Thoracic aorta (tissue), 2 donors: ENCODE data around the gene TEFM. TPM values are rescaled to one million over a fixed set of nuclear protein-coding genes. Genes with fewer than 3 reads are reported as not detected.

Experiments
- ATAC-seq: fragments of 150-250 bp; one replicate; pipeline ENCODE4 v1.8.0; 2017; ENCODE audit warnings: low read depth; ENCODE audit not compliant: insufficient number of reproducible peaks, low FRiP score
- DNase-seq: peaks from one replicate; pipeline ENCODE4 v3.0.0-alpha.2; 2020; ENCODE audit warnings: low spot score
- H3K27ac ChIP-seq, 2 donors: fragments of 200-600 bp; sonication (generic); 1 replicate in 1 of 2; 2 replicates in 1 of 2; pipeline ENCODE4 v1.5.1; 2016; ENCODE audit warnings: mild to moderate bottlenecking in 2 of 2, moderate library complexity in 2 of 2
- H3K27me3 ChIP-seq: fragments of 200-600 bp; sonication (generic); replicated peaks from 2 replicates; pipeline ENCODE4 v1.6.0; 2016; ENCODE audit warnings: mild to moderate bottlenecking; ENCODE audit not compliant: insufficient read depth
- H3K36me3 ChIP-seq: fragments of 200-600 bp; sonication (generic); one replicate; pipeline ENCODE4 v1.5.1; 2016
- H3K4me1 ChIP-seq, 2 donors: fragments of 200-600 bp; sonication (generic); 1 replicate in 1 of 2; 2 replicates in 1 of 2; pipeline versions ENCODE4 v1.5.1 to v1.6.0; 2016; ENCODE audit warnings: low read depth in 2 of 2, mild to moderate bottlenecking in 1 of 2; ENCODE audit not compliant: control insufficient read depth in 1 of 2
- H3K4me3 ChIP-seq: fragments of 200-600 bp; sonication (generic); 2 replicates; pipeline ENCODE4 v1.5.1; 2016; ENCODE audit warnings: mild to moderate bottlenecking
- H3K9me3 ChIP-seq: fragments of 200-600 bp; sonication (generic); 2 replicates; pipeline ENCODE4 v1.5.1; 2016
- CTCF ChIP-seq: fragments of 200-600 bp; sonication (generic); IDR thresholded peaks from one replicate; pipeline ENCODE4 v1.5.1; 2019; ENCODE audit warnings: antibody characterized with exemption
- total RNA-seq, 2 donors: library from RNA; depleted of rRNA; stranded (reverse); fragments of >200 nt; gene quantifications; one replicate each; pipeline versions ENCODE4 v1.1.0 to v1.2.3, GENCODE V29; 2016

The TEFM gene
- total RNA-seq, 2 donors from 2014 or later, result 9.1 to 22.8 TPM

GRCh38 chr17:30924341-30924740, 18.3 kb upstream of the TEFM start:
- Histone ChIP-seq H3K27ac (no peak overlapping the region), H3K4me3 (no peak overlapping the region), H3K27me3 (no peaks in the 10 kb centered on the region), H3K4me1 (peaks cover 10 to 17% of the 10 kb centered on the region in 2 donors), H3K36me3 (no peaks in the 10 kb centered on the region), H3K9me3 (no peaks in the 10 kb centered on the region)
- ATAC-seq (no peak), DNase-seq (no peak)
- no peak for TF ChIP-seq CTCF

- DNase-seq (no peak), ATAC-seq (no peak)
- no peaks in the 10 kb centered on the region for H3K36me3 ChIP-seq
- peak overlapping the region; percentile 74 for H3K4me3 ChIP-seq
- no peaks in the 10 kb centered on the region for H3K9me3 ChIP-seq
- no peaks in the 10 kb centered on the region for H3K27me3 ChIP-seq
- H3K27ac ChIP-seq, result no peak overlapping the region
- peaks cover 10 to 17% of the 10 kb centered on the region in 2 donors for H3K4me1 ChIP-seq
- no peak for TF ChIP-seq CTCF
Measured at GRCh38 chr17:30922235-30923030, 16.4 kb upstream of the TEFM start.

- Histone ChIP-seq H3K36me3 (no peaks in the 10 kb centered on the region), H3K9me3 (no peaks in the 10 kb centered on the region), H3K27me3 (no peaks in the 10 kb centered on the region), H3K4me3 (peak within 1 kb of the TSS; percentile 74), H3K4me1 (peaks cover 10 to 17% of the 10 kb centered on the region in 2 donors), H3K27ac (no peak within 1 kb of the TSS)
- no peak for ATAC-seq
- TF ChIP-seq CTCF, result no peak
- DNase-seq, result no peak
Measured at GRCh38 chr17:30921544-30922196, 15.6 kb upstream of the TEFM start, which contains the start of gene ADAP2. Gene ADAP2, plus strand, starts transcription at chr17:30921945. Its CDS starts 70 bp downstream, at chr17:30922015.

GRCh38 chr17:30920683-30921543, 14.9 kb upstream of the TEFM start:
- no peak for DNase-seq
- H3K9me3 ChIP-seq, result no peaks in the 10 kb centered on the region
- H3K4me3 ChIP-seq, result peak overlapping the region; percentile 74
- H3K4me1 ChIP-seq, result peaks cover 10 to 17% of the 10 kb centered on the region in 2 donors
- ATAC-seq, result no peak
- H3K27ac ChIP-seq, result no peak overlapping the region
- no peaks in the 10 kb centered on the region for H3K36me3 ChIP-seq
- TF ChIP-seq CTCF, result no peak
- H3K27me3 ChIP-seq, result no peaks in the 10 kb centered on the region
